Measurements from ENCODE around the gene REG1A.

Gene REG1A

GRCh38 chr2:79124907-79125720 lies 4.8 kb downstream of the REG1A start:
- no peak for DNase-seq

DNA sequence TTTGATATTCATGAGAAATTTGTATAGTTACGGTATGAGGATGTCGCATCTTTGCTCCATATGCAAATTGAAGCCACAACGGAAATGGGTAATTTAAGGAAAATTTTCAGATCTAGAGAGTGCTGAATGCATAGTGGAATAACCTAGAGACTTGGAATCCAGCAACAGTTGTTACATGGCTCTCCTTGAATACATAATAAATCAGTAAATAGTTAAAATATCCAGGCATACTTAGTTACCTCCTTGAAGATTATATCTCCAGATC lies 5.4 kb downstream of the REG1A start:
- no peak for DNase-seq

DNA sequence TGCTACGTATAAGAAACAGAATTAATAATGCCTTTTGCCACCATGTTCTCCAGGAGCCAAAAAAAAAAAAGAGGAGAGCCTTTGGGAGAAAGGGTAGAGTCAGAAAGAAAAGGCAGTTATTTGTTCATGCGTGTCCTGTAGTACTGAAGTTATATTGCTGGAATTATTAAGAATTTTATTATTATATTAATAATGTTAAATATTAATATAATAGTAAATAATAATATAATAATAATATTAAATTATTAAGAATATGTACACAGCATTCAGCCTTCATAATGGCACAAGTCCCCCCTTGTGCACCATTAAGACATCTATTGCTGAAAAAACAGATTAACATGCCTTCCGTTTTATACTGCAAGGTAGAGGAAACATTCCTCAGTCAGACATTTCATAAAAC lies 8.1 kb downstream of the REG1A start:
- DNase-seq, result no peak

GRCh38 chr2:79129260-79129659 lies 9.0 kb downstream of the REG1A start:
- no peak for DNase-seq

- no peak for DNase-seq
Observed at GRCh38 chr2:79129804-79130203, 9.5 kb downstream of the REG1A start.

DNA sequence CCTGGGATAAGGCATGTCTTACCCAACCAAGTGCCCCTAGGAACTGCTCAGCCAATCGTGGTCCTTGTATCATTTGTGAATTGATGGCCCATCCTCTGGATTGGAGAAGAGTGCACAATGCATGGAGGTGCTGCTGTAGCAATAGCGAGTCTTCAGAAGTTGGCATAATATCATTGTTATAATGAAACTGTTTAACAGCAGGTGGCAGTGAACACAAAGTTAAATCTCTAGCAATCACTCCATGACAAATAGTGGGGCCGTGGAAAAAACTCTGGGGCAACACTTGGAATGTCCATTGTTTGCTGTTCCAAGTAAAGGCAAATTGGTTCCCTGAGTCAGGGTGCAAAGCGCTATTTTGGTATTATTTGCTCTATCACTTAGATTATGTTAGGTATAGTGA lies 11.4 kb downstream of the REG1A start:
- no peak for DNase-seq

DNA sequence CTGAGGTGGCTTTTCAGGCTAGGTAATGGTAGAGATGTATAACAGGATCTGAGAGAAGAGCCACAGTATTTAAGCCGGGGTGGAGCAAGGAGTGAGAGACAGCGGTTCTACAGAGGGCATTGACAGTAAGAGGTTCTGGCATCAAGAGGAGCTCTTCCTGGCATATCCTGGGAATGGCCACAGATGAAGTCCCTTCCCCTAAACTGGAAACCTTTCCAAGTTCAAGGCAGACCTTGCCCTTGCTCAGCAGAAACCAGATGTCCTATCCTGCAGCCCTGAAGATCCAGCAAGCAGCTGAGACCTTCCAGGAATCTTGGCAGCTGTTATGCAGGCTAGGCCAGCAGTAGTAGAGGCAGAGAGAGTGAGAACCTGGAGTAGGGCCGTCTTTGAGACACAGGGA lies 18.1 kb downstream of the REG1A start:
- no peak for DNase-seq

DNA sequence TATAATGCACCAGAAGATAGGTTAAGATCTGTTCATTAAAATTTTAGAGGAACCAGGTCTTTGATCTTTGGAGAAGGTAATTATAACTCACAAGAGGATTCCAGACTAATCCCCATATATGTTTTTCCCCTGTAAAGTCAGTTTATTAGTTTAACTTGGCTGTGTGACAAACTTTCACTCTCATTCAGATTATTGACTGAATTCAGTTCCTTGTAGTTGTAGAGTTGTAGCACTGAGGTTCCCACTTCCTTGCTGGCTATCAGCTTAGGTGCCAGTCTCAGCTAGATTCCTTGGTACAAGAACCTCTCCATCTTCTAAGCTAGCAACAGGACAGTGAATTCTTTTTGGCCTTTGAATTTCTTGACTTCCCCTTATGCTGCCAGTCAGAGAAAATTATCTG lies 19.1 kb downstream of the REG1A start:
- DNase-seq, result no peak

- DNase-seq, result no peak
Observed at GRCh38 chr2:79155826-79156476, 35.7 kb downstream of the REG1A start.

GRCh38 chr2:79159030-79159429 lies 38.7 kb downstream of the REG1A start:
- DNase-seq, result no peak

DNA sequence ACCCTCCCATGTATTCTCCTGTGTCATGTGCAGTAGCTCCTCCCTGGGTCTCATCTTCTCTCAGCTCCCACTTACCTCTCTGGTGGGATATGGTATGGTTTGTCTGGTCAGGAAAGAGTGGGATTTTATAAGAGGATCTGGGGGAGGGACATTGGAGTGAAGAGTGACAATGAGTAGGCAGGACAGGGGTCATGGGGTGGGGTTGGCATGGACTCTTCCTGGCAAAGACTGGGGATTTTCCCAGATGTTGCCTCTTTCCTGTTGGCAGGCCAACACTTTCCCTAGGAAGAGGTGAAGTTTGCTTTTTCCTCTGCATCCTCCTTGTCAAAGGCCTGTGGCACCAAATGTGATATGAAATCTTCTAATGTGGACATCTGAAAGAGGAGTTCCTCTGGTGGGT lies 39.4 kb downstream of the REG1A start, which contains the start of gene REG3A:
TSS of gene REG3A (minus strand) at position 101 of the 400 bp plus-strand sequence. CDS start 348 bp downstream, outside the sequence.
- DNase-seq, result no peak

GRCh38 chr2:79162132-79162531 lies 41.8 kb downstream of the REG1A start:
- no peak for DNase-seq

- no peak for DNase-seq
Observed at GRCh38 chr2:79162801-79163200, 42.5 kb downstream of the REG1A start.

DNA sequence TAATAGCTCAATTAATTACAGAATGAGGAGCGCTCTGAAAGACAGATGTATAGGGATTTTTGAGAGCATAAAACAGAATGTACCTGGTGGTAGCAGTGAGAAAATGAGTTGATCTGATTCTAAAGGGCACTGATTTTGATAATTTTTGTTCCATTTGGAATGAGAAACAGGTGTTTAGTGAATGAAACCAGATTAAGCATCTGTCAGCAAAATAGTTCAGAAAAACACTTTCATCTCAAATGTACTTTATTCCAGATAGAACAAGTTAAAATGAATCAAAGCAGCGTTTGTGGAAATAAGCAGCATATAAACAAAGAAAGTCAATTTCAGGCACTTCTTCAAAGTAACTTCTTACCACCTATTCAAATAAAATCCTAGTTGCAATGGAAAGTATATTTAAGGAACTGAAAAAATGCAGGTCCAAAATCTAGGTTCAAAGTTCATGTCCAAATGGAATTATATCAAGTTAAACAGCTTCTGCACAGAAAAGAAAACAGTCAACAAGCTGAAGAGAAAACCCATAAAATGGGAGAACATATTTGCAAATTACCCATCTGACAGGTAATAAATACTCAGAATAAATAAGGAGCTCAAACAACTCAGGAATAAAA lies 51.2 kb downstream of the REG1A start:
- no peak for DNase-seq

Measured in anterior cingulate cortex (tissue), 58 donors.